Neutrophil (primary cell): ENCODE data around the gene SNX11.

Source experiments
- H3K27ac ChIP-seq: fragments of 200-600 bp; sonication (generic); 2 replicates; pipeline ENCODE4 v1.5.1; 2016; ENCODE audit warnings: mild to moderate bottlenecking, moderate library complexity
- H3K27me3 ChIP-seq: fragments of 200-600 bp; sonication (generic); 2 replicates; pipeline ENCODE4 v1.6.0; 2016; ENCODE audit warnings: mild to moderate bottlenecking
- H3K36me3 ChIP-seq: fragments of 200-600 bp; sonication (generic); 2 replicates; pipeline ENCODE4 v1.5.1; 2017
- H3K4me1 ChIP-seq, 2 experiments: fragments of 200-600 bp in 1 of 2; sonication (generic) in 1 of 2; 1 replicate in 1 of 2; 2 replicates in 1 of 2; pipeline versions ENCODE4 v1.5.1 to v1.6.1; 2013 to 2016; ENCODE audit warnings: low read depth in 1 of 2, low read length in 1 of 2, mild to moderate bottlenecking in 1 of 2, moderate library complexity in 1 of 2; ENCODE audit not compliant: control insufficient read depth in 1 of 2, insufficient read depth in 1 of 2
- H3K4me3 ChIP-seq, 2 experiments: fragments of 200-600 bp in 1 of 2; sonication (generic) in 1 of 2; 1 replicate in 1 of 2; 2 replicates in 1 of 2; pipeline ENCODE4 v1.5.1; 2013 to 2016; ENCODE audit warnings: low read depth in 1 of 2, low read length in 1 of 2, mild to moderate bottlenecking in 1 of 2, moderate library complexity in 1 of 2
- H3K9me3 ChIP-seq: fragments of 200-600 bp; sonication (generic); 2 replicates; pipeline ENCODE4 v1.5.1; 2016
- TF ChIP-seq, protein P1 (sequence below): fragments of 200-600 bp; sonication (generic); IDR thresholded peaks from 2 replicates; pipeline ENCODE4 v1.5.1; 2016; ENCODE audit warnings: antibody characterized with exemption

Gene SNX11

DNA sequence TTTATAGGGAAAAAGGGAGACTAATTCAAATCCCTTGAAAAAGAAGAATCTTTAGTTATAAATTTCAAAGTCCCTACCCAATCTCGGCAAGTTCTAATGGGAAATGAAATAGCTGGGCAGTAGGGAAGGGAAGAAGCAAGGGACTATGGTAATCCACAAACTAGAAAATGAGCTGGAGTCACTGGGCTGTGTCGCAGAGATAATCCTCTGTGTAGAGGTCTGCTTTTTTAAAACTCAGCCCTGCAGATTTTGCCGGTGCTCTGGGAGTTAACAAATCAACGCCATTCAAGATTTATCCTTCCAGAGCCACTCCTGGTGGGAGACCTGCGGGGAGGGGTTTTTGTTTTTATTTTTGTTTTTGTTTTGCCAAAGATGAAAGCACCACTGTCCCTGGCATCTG, 20.8 kb downstream of the SNX11 start:
- H3K9me3 ChIP-seq, result no peaks in the 10 kb centered on the region
- H3K4me1 ChIP-seq, result no peaks in the 10 kb centered on the region
- H3K27ac ChIP-seq, result no peak overlapping the region
- H3K36me3 ChIP-seq, result peaks cover 46% of the 10 kb centered on the region
- no peaks in the 10 kb centered on the region for H3K27me3 ChIP-seq
- no peak overlapping the region for H3K4me3 ChIP-seq
- TF ChIP-seq, protein P1, sequence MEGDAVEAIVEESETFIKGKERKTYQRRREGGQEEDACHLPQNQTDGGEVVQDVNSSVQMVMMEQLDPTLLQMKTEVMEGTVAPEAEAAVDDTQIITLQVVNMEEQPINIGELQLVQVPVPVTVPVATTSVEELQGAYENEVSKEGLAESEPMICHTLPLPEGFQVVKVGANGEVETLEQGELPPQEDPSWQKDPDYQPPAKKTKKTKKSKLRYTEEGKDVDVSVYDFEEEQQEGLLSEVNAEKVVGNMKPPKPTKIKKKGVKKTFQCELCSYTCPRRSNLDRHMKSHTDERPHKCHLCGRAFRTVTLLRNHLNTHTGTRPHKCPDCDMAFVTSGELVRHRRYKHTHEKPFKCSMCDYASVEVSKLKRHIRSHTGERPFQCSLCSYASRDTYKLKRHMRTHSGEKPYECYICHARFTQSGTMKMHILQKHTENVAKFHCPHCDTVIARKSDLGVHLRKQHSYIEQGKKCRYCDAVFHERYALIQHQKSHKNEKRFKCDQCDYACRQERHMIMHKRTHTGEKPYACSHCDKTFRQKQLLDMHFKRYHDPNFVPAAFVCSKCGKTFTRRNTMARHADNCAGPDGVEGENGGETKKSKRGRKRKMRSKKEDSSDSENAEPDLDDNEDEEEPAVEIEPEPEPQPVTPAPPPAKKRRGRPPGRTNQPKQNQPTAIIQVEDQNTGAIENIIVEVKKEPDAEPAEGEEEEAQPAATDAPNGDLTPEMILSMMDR, result no peak

GRCh38 chr17:48129981-48130380, 22.4 kb downstream of the SNX11 start:
- Histone ChIP-seq H3K9me3 (no peaks in the 10 kb centered on the region), H3K4me3 (no peak overlapping the region), H3K27ac (no peak overlapping the region), H3K27me3 (no peaks in the 10 kb centered on the region), H3K36me3 (peaks cover 30% of the 10 kb centered on the region), H3K4me1 (no peaks in the 10 kb centered on the region)
- TF ChIP-seq, protein P1, result no peak

- Histone ChIP-seq H3K36me3 (peaks cover 17% of the 10 kb centered on the region), H3K4me3 (no peak overlapping the region)
- TF ChIP-seq, protein P1, result peak; percentile 60
Observed at GRCh38 chr17:48131216-48131824, 23.8 kb downstream of the SNX11 start.

GRCh38 chr17:48132385-48132784, 24.8 kb downstream of the SNX11 start:
- TF ChIP-seq, protein P1, result no peak
- no peaks in the 10 kb centered on the region for H3K4me1 ChIP-seq
- peaks cover 6% of the 10 kb centered on the region for H3K36me3 ChIP-seq
- no peaks in the 10 kb centered on the region for H3K9me3 ChIP-seq
- no peak overlapping the region for H3K27ac ChIP-seq
- no peaks in the 10 kb centered on the region for H3K27me3 ChIP-seq
- no peak overlapping the region for H3K4me3 ChIP-seq

More at GRCh38 chr17:48131216-48131824, 23.8 kb downstream of the SNX11 start:
- no peak overlapping the region for H3K27ac ChIP-seq
- H3K9me3 ChIP-seq, result no peaks in the 10 kb centered on the region
- H3K4me1 ChIP-seq, result no peaks in the 10 kb centered on the region
- H3K27me3 ChIP-seq, result no peaks in the 10 kb centered on the region

GRCh38 chr17:48134912-48135480, 27.4 kb downstream of the SNX11 start:
- TF ChIP-seq, protein P1, result no peak
- Histone ChIP-seq H3K4me3 (no peak overlapping the region), H3K4me1 (peaks cover 4 to 5% of the 10 kb centered on the region in 2 experiments), H3K27me3 (no peaks in the 10 kb centered on the region), H3K36me3 (no peaks in the 10 kb centered on the region), H3K9me3 (no peaks in the 10 kb centered on the region), H3K27ac (no peak overlapping the region)
